HFF-Myc (cell line): ENCODE data around the gene ZNF57.
A peak's percentile ranks its signal among the peaks of the same experiment; 100 is the strongest.

Experiments
- DNase-seq: peaks from one replicate; pipeline ENCODE4 v3.0.0-alpha.2; 2011; ENCODE audit warnings: low read depth; ENCODE audit errors: extremely low read depth
- H3K4me3 ChIP-seq: replicated peaks from 2 replicates; pipeline ENCODE4 v1.5.1; 2011; ENCODE audit warnings: low read depth, mild to moderate bottlenecking, control low read depth, low read length
- CTCF ChIP-seq: IDR thresholded peaks from 2 replicates; pipeline ENCODE4 v1.5.1; 2012; ENCODE audit warnings: mild to moderate bottlenecking, low read depth, low read length, control low read depth; ENCODE audit errors: missing control alignments

Gene ZNF57

GRCh38 chr19:2900296-2901252 is at the start of gene ZNF57:
Gene ZNF57, plus strand, starts transcription at chr19:2900928. Its CDS starts 118 bp downstream, at chr19:2901046.
- DNase-seq = peak; percentile 97
- H3K4me3 ChIP-seq = peak within 1 kb of the TSS; percentile 79
- TF ChIP-seq CTCF = no peak

DNA sequence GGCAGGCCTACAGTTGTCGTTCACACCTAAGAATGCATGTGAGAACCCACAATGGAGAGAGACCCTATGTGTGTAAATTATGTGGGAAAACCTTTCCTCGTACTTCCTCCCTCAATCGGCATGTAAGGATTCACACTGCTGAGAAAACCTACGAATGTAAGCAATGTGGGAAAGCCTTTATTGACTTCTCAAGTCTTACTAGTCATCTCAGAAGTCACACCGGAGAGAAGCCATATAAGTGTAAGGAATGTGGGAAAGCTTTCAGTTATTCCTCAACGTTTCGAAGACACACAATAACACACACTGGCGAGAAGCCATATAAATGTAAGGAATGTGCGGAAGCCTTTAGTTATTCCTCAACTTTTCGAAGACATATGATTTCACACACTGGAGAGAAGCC is 48.1 kb upstream of the ZNF57 start:
- DNase-seq = no peak
- no peak for TF ChIP-seq CTCF
- no peak overlapping the region for H3K4me3 ChIP-seq

DNA sequence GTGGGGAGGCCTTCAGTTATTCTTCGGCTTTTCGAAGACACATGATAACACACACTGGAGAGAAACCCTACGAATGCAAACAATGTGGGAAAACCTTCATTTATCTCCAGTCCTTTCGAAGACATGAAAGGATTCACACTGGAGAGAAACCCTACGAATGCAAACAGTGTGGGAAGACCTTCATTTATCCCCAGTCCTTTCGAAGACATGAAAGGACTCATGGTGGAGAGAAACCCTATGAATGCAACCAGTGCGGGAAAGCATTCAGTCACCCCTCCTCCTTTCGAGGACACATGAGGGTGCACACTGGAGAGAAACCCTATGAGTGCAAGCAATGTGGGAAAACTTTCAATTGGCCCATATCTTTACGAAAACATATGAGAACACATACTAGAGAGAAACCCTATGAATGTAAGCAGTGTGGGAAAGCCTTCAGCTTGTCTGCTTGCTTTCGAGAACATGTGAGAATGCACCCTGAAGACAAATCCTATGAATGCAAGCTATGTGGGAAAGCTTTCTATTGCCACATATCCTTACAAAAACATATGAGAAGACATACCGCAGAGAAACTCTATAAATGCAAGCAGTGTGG is 47.6 kb upstream of the ZNF57 start:
- TF ChIP-seq CTCF = no peak
- no peak overlapping the region for H3K4me3 ChIP-seq
- DNase-seq = no peak

- TF ChIP-seq CTCF = no peak
- no peak for DNase-seq
- H3K4me3 ChIP-seq = no peak overlapping the region
These were observed 45.9 kb upstream of the ZNF57 start for GRCh38 chr19:2854849-2855248.

DNA sequence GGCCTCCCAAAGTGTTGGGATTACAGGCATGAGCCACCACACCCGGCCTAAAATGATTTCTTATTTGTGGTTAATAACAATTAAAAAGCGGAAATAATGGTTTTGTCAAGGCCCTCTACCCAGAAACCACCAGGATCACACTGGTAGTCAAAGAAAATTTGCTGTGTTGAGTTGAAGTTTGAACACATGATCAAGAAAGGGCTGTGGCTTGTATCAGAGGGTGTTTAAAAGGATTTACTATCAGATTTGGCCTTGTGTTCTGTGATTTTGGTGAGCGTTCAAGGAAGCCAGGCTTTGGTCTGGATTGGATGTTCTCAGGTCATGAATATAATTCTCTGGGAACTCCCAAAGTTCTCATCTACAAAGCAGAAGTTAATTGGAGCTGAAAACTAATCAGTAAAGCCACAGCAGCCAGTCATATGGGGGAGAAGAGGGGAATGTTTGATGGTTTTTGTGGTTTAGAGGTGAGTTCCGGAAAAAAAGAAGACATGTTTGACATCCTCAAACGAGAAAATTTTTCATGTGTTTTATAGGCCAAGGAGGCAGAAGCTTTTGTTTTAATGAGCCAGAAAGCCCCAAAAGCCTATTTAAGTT is 44.2 kb upstream of the ZNF57 start:
- DNase-seq = no peak
- TF ChIP-seq CTCF = no peak
- no peak overlapping the region for H3K4me3 ChIP-seq

- no peak for TF ChIP-seq CTCF
- no peak overlapping the region for H3K4me3 ChIP-seq
- no peak for DNase-seq
These were observed 41.9 kb upstream of the ZNF57 start for GRCh38 chr19:2858864-2859263.
